HG02981 (cell line): ENCODE measurements around the gene RTN4R.
"Not testable (repeated sequence)": the region's sequence is repeated elsewhere in the genome, so short reads cannot be mapped to it uniquely, and the experiment has no call there.

Experiments
- ATAC-seq: cut with Tn5 transposase; IDR thresholded peaks from one replicate; pipeline ENCODE4 v1.9.1; 2021; ENCODE audit warnings: mild to moderate bottlenecking, moderate library complexity; ENCODE audit not compliant: unreplicated experiment

The RTN4R gene

DNA sequence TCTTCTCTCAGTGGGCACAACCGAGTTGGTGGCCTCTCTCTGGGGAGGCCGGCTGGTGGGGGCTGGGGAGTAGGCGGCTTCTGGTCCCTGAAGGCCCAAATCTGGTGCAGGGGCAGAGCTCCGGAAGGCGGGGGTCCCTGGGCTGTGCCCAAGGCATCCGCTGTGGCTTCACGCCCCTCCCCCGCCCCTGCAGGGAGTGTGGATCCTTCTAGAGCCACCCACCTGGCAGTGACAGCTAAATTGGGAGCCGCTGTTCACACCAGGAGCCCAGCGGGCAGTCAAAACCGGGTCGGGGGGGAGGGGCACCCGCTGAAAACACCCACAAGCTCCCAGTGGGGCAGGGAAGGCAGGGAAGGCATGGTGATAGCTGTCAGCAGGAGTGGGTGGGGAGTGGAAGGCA, 4.6 kb upstream of the RTN4R start:
- ATAC-seq: no peak

- no peak for ATAC-seq
Measured at GRCh38 chr22:20272174-20272573, 4.1 kb upstream of the RTN4R start.

DNA sequence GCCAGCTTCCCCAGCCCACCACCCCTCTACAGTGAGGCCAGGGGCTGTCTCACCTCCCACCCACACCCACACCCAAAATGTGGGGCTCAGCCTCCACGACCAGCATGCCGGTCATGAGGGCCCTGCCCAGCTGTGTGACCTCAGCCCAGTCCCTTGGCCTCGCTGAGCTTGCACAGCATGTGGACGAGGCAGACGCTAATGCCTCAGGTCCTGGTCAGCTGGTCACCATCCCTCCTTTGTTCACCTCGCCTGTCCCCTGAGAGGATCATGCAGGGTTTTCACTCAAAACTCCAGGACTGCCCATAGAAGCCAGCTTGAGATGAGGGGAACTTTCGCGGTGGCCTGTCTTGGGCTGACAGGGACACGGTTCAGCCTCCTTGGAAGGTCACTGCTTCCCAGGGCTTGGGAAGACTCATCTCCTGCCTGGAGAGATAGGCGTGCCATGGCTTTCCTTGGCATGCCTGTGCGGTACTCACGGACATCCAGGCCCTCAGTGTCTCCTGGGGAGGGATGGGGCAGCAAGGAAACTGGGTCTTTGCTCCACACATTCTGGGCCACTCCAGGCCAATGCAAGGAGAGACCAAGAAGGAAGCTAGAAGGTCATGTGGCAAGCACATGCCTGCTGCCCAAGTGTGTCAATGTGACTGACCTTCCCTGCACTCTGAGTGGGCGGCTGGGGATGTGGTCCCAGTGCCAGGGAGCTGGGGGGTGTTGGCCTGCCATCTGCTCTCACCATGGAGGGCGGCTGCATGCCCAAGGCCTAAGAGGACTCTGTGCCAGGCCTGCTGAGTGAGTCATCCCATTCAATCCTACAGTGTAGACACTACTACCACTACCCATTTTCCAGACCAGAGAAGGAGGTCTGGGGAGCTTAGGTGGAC, 3.2 kb upstream of the RTN4R start:
- ATAC-seq: no peak

DNA sequence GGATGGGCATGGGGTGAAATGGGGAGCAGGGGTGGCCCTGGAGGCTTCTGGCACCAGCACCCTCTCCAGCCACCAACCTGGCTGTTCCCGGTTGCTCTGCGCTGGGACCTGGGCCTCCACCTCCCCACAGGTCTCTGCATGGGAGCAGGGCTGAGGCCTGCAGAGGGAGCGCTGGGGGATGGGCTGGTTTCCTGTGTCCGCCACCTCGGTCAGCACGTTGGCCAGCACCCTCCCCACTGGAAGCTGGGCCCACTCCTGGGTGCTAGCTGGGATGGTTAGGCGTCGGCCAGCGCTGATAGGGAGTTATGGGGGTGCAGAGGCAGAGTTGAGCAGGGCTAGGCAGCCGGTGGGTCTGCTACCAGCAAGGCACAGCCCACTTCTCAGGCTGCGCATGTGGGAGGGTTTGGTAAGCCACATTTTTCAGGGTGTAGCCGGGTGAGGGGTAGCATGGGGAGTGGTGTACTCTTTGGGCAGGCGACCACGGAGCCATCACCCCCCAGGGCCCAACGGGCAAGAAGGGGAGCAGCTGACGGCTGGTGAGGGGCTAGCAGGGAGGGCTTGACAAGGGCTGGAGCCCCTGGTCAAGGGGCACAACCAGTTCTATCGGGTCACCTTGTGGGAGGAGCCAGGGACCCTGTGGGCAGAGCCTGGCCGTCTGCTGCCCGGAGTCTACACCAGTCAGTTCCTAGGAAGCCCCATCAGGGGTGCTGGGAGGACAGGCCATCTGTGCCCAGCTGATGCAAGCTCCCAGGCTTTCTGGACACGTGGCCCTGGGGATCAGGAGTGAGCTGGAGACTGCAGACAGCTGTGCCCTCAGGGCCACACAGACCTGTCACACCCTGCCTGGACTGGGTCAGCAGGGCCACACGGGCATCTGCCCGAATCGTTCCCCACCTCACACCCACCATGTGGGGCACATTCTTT, 2.3 kb upstream of the RTN4R start:
- not testable (repeated sequence) for ATAC-seq

- ATAC-seq: not testable (repeated sequence)
Measured at GRCh38 chr22:20269673-20270072, 1.6 kb upstream of the RTN4R start.

DNA sequence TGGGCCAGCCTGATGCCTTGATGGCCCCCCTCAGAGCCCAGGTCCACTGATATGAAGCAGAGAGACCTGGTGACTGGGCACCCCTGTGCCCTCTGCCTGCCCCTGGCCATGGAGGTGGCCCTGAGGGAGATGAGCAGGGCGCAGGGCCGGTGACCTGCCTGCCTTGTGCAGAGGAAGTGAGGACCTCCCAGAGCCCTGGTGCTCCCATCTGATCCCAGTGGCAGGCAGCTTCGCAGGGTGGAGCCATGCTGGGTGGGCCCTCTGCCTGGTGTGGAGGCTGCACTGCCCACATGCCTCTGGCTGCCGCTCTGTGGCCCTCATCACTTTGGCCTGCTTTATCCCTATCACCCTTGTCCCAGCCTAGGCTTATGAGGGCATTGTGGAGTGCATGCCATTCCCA, 1.1 kb upstream of the RTN4R start:
- not testable (repeated sequence) for ATAC-seq

- ATAC-seq: no peak
Measured at GRCh38 chr22:20267441-20268278, 458 bp downstream of the RTN4R start.

GRCh38 chr22:20266667-20267440, 1.3 kb downstream of the RTN4R start:
- ATAC-seq: not testable (repeated sequence)

DNA sequence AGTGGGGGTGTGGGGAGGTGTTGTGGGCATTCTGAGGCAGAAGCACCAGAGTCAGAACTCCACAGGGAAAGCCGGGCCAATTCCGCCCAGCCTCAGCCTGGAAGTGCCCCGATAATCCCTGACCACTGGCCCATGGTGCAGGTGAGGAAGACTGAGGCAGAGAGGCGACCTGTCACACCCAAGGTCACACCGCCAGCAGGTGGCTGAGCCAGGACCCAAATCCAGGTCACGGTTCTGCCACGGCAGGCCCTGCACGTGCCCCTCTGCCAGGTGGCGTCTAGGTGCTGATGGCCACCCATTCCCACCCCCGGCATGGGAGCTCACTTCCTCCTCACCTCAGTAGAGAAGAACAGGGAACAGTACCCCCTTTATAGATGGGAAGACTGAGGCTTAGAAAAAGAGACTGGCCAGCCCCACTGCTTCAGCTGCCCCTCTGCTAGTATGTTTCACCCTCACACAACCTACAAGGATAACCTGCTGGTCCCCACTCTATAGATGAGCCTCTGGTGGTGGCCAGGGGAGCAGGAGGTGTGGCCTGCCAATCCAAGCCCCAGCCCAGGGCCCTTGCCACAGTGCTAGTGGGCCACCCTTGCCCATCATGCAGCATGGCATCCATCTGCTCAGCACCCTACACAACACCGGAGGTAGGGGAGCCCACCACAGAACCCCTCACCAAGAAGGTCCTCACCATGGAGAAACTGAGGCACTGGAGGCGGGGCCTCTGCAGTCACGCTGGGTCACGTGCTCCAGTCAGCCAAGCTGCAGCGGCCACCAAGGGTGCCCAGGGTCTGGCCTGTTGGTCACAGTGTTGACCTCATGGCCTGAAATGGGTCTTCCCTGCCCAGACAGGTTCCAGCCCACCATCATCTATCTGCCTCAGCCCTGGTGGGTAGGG, 2.1 kb downstream of the RTN4R start:
- not testable (repeated sequence) for ATAC-seq

GRCh38 chr22:20264614-20265452, 3.3 kb downstream of the RTN4R start:
- ATAC-seq: no peak

- ATAC-seq: not testable (repeated sequence)
Measured at GRCh38 chr22:20263404-20264281, 4.5 kb downstream of the RTN4R start.

GRCh38 chr22:20262582-20263147, 5.5 kb downstream of the RTN4R start:
- ATAC-seq: no peak

DNA sequence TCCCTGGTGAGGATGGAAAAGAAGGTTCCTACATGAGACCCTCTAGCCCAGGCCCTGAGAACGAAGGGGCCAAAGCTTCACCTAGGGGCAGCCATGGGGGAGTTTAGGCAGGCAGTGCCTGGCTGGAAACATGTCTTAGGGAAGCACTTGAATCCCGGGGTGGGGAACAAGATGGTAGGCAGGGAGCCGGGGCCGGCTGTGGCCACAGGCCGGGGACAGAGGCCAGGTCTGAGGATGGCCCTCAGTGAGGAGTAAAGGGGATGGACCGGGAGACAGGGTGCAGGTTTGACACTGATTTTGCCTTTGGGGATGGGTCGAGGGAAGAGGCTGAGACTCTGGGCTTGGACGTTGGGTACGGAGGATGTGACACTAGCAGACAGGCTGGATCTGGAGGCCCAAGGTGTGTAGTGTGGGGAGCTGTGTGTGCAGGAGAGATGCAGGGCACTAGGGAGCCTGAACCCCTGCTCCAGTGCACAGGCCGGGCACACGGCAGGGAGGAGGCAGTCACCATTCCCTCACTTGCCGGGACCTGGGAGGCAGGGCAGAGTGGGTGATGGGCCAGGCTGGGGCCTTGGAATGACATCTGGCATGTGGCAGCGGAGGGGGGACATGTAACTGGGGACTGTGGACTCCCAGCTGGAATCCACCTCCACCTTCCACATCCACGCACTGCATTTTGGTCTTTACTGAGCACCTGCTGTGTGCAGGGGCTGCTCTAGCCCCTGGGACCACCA, 6.1 kb downstream of the RTN4R start:
- no peak for ATAC-seq

GRCh38 chr22:20260071-20260765, 7.9 kb downstream of the RTN4R start:
- no peak for ATAC-seq

GRCh38 chr22:20259327-20259688, 8.8 kb downstream of the RTN4R start:
- ATAC-seq: no peak
